Kasumi-1 (cell line): ENCODE data around the gene FOXP1.

Source experiments
- DNase-seq, 2 experiments: peaks; one replicate each; lab custom pipeline; 2025; lab: John Stamatoyannopoulos, UW

FOXP1 gene

GRCh38 chr3:71005702-71006321 lies 577.7 kb downstream of the FOXP1 start:
- DNase-seq = no peak

DNA sequence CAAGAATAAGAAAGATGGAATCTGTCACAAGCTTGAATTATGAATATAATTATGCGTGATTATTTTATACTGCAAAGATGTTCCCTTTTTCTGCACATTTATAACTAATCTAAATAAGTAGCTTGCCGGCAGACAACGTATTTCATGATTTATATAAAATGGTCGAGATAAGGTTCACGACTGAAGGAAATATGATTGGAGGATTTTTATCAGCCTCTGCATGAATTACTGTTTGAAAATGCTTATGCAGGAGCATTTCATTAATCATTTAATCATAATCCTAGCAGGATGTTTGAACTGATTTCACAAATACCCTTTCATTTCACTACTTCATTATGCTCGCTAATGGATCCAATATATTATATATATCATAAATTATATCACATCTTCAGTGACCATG lies 580.0 kb downstream of the FOXP1 start:
- no peak for DNase-seq

DNA sequence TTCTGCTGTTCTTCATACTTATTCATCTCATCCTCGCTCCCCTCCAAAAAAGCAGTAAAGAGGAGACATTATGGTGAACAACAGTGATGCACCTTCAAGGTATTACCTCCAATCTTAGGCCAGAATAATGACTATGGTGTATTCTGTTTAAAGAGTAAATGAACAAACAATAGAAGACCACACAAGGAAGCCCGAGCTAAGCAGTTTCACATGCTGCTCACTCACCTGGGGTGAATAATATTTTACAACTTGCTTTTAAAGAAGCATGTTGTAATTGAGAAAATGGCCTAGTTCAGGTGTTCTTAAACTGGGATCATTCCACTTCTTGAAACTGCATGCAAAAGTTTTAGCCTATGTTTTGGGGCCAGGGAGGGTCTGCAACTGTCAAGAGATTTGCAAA lies 581.2 kb downstream of the FOXP1 start:
- no peak for DNase-seq

DNA sequence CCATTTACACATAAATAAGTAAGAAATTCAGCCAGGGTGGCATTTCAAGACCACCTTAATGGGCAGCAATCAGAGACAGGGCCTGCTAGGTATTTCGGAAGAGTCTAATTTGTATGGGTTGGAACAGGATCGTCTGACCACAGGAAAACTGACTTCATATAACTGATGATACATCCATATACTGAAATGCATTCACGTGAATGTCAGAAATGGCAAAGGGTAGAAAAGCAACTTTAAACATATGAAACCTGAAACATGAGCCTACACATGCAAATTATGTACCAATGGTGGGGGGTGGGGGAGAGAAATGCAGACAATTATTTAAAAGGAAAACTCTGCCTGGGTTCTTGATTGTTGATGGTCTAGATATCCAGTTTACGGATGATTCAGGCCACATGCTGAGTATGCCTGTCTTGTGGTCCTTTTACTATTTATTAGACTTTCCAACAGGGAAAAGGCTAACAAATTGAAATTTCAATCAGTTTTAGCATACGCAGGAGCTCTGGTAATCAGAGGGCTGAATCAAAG lies 582.2 kb downstream of the FOXP1 start:
- DNase-seq = no peak

DNA sequence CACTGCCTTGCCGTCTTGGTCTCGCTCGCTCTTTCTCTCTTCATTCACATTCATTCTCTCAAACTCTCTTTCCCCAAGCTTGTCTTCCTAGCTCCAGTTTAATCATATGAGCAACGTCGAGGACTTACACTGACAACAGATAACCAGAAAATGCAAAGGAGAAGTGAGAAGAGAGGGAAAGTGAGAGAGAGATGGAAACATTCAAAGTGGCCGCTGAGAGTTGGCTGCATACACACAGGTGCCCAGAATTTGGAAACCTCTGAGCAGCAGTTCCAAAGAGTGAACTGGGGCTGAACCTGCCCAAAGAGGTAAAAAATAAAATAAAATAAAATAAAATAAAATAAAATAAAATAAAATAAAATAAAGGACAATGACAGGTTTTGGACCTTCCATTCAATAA lies 583.0 kb downstream of the FOXP1 start:
- DNase-seq = no peak

GRCh38 chr3:70999730-71000129 lies 583.8 kb downstream of the FOXP1 start:
- DNase-seq = peak; percentile 58 to 71

- no peak for DNase-seq
Measured at GRCh38 chr3:70996082-70996481, 587.4 kb downstream of the FOXP1 start.

GRCh38 chr3:70994644-70995043 lies 588.9 kb downstream of the FOXP1 start:
- DNase-seq = no peak

DNA sequence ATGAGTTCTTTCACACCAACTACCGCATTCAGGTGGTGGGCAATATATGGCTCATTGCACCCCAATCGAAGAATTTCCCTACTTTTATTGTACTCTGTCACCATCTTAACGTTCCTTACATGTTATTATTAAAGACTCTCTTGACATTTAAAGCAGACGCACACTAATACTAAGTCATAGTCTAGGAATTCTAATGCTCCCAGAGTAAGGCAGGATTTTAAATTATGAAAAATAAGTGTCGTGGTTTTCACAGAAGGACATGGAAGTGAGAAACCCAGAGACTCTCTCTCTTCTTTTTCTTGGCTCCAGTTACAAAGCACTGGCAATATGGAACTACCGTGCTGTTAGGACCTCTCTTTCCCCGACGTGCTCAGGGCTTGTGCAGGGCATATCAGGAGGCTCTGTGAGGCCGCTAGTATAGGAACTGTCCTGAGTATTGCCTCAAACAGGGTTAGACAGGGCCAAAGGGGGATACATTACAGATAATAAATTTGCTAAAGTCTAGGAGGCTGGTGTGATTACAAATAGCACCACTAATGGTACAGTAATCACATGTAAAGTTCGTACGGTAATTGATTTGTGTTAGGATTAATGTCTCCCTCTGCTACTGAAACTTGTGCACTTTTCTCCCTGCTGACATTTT lies 590.8 kb downstream of the FOXP1 start:
- DNase-seq = no peak

DNA sequence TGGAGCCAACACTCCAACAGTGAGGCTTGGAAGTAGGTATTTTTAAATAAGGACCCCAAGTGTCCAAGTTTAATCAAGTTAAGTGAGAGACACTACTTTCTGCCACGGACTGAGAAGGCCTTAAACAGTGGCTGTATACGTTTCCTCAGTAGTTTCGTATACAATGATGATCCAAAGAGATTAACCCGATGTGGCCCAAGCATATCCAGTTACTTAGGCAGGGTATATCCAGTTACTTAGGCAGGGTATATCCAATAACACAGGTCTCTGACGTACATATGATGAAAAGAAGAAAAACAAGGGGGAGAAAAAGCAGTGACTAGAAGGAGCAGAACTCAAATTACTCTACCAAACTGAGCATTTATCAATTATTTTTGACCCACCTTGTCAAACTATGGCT lies 591.4 kb downstream of the FOXP1 start:
- no peak for DNase-seq

GRCh38 chr3:70990723-70991122 lies 592.8 kb downstream of the FOXP1 start:
- DNase-seq = peak in 1 of 2 experiments; percentile 7

- no peak for DNase-seq
Measured at GRCh38 chr3:70990185-70990584, 593.3 kb downstream of the FOXP1 start.

DNA sequence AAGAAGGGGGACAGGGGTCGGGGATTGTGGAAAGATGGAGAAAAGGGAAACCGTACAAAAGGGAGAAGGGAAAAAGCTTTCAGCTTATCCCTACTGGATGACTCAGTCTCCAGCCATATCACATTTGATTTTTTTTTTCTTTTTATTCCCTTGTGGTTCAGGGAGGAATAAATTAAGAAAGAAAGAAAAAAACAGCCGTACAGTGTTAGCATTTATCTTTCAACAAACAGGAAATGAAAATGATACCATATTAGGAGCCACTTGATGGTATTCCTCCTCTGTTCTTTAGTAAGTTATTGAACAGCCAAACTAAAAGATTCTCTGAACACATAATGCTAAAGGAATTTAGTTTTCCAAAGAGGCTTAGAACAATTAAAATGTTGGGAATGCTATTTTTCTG lies 594.4 kb downstream of the FOXP1 start:
- DNase-seq = no peak

DNA sequence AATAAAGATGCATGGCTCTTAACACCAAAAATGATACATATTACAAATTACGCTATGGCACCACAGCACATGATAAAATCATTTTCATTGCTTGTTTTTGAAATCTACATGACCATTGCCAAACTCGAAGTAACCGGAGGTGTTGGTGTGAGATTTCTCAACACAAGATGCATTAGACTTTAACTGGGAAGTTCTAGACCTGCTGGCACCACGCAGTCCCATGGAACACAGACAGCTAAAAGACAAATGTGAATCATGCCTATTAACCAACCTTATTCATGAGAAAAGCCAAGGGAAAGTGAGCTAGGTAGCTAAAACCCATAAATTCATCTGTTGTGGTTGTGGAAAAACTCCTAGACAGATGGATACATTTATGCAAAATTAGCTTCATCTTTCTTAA lies 595.4 kb downstream of the FOXP1 start:
- DNase-seq = no peak

DNA sequence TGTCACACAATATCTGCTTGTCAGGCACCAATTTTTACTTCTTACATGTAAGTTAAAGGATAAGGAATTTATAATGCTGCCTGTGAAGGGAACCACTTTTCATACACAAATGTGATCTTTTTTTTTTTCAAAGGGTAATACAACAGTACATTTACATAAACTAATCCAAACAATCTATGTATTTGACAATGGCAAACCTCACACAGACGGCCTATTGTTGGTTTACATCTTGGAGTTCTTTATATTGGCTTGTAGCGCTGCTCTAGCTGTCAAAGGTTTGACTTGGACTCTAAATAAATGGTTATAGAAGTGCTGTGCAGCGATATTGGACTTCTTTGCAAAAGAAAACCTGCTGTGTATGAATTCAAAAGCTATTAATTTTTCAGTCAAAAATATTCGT lies 598.0 kb downstream of the FOXP1 start:
- DNase-seq = no peak

GRCh38 chr3:70984776-70985482 lies 598.6 kb downstream of the FOXP1 start:
- no peak for DNase-seq

- no peak for DNase-seq
Measured at GRCh38 chr3:70982700-70983140, 600.8 kb downstream of the FOXP1 start.

DNA sequence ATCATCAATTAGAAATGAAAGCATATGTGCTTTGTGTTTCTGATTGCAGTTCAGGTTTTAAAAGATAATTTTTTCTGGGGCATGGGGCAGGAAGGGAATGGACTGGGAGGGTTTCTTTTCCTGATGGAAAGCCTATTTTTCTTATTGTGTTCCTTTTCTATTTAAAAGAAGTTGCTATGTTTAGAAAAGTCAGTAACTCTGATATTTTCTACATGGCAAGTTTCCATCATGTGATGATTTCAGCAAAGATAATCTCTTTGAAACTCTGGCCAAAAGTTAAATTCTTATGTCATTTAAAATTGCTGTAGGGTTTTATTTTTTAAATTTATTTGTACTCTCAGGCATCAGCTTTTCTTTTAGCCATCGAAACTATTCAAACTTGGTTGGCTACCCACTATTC lies 601.2 kb downstream of the FOXP1 start:
- no peak for DNase-seq

DNA sequence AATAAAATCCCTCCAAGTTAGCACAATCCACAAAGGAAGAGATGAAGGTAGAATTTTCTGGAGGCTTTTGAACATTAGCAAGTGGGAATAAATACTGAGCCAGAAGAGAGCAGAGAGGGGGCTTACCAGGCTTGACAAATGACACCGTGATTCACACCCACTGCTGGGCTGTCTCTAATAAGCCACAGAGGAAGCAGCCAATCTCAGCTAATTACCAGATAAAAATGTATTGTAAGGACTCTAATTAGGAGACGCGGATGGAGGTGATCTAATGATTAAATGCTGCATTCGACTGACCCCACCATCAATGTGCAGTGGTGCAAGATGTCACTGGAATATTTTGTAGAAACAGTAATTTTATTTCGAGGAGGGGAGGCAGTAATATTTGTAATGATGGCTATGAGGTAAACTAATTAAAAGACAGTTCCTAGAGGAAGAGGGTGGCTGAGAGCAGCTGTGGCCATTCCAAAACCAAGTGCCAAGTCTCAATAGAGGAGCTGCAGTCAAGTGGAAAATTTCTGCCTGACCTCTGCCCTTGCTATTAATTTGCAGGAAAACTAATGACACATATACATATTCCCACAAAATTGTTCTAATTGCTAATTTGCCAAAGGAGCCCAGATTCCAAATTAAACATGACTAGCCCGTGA lies 602.2 kb downstream of the FOXP1 start:
- no peak for DNase-seq

GRCh38 chr3:70980646-70981170 lies 602.8 kb downstream of the FOXP1 start:
- no peak for DNase-seq

DNA sequence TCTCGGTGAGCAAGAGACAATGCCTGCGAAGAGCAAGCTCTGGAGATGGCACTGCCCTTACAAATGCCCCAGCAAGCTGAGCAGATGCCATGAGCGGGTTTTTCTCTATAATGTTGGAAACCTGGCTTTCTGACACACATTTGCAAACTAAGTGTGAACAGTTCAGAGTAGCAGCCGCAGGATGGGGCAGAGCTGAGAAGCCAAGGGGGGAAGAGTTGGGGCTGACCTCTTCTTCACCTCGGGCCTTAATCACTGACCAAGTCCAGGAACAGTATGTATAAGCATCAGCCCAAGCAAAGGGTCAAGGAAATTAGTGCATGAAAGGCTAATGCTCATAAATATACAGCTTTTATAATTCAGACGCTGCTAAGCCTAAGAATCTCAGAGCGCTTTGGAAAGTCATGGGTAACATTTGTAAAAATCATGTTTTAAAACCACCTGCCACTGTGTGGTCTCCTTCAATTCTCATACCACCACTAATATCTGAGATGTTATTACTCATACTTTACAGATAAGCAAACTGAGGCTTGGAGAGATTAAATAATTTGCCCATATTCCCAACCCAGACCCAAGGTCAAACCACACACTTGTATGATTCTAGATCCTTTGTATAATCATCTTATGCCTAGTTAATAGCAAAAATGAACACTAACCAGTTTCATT lies 603.4 kb downstream of the FOXP1 start:
- no peak for DNase-seq

DNA sequence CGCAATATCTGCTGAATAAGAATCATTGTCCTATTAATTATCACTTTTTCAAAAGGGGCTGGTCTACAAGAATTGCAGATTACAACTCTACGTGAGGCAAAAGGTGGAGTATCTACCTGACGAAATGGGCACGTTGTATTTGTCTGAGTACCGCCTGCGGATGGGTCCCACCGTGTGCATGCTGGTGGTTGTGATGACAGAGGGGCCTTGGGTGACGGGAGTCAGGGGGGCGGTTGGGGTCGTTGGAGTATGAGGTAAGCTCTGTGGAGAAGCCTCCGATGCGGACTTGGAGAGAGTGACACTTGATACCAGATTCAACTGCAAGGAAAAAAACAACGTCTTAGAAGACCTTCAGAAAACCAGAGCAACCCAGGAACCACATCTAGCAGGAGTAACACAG lies 605.8 kb downstream of the FOXP1 start:
- DNase-seq = no peak
